Hepatocyte (in vitro differentiated cells): ENCODE results near the gene COBL.

Source experiments
- CTCF ChIP-seq: fragments of 200-600 bp; sonication (generic); IDR thresholded peaks from 2 replicates; pipeline ENCODE4 v1.5.1; 2016; ENCODE audit warnings: antibody characterized with exemption, mild to moderate bottlenecking; ENCODE audit not compliant: poor library complexity
- EZH2 ChIP-seq: fragments of 200-600 bp; sonication (generic); IDR thresholded peaks from 2 replicates; pipeline ENCODE4 v1.6.1; 2016; ENCODE audit warnings: antibody characterized with exemption, mild to moderate bottlenecking, borderline replicate concordance
- EZH2phosphoT487 ChIP-seq: fragments of 200-600 bp; sonication (generic); IDR thresholded peaks from one replicate; pipeline ENCODE4 v1.6.1; 2018; ENCODE audit warnings: antibody characterized with exemption, mild to moderate bottlenecking, low read depth, moderate library complexity; ENCODE audit not compliant: unreplicated experiment, severe bottlenecking

GRCh38 chr7:51256209-51256781 is 60.3 kb downstream of the COBL start:
- no peak for TF ChIP-seq CTCF
- TF ChIP-seq EZH2phosphoT487: no peak
- no peak for TF ChIP-seq EZH2
